Adrenal gland (tissue), 12 donors: Measurements from ENCODE around the gene SCARB1. TPM values are rescaled to one million over a fixed set of nuclear protein-coding genes. Genes with fewer than 3 reads are reported as not detected.

ENCODE experiments used
- DNase-seq, 7 donors: peaks; one replicate each; pipeline ENCODE4 v3.0.0-alpha.2; 2019 to 2020
- H3K27ac ChIP-seq, 5 donors: fragments of 200-600 bp; sonication (generic) in 4 of 5; 1 replicate in 3 of 5; 2 replicates in 2 of 5; pipeline versions ENCODE4 v1.5.1 to v1.8.0; 2016 to 2020; ENCODE audit warnings: mild to moderate bottlenecking in 1 of 5
- H3K27me3 ChIP-seq: fragments of 200-600 bp; 2 replicates; pipeline ENCODE4 v1.8.0; 2021
- H3K36me3 ChIP-seq, 2 donors: fragments of 200-600 bp; replicated peaks in 1 of 2; 1 replicate in 1 of 2; 2 replicates in 1 of 2; pipeline versions ENCODE4 v1.5.1 to v1.8.0; 2018 to 2022
- H3K4me1 ChIP-seq, 2 donors: fragments of 200-600 bp; replicated peaks in 1 of 2; 1 replicate in 1 of 2; 2 replicates in 1 of 2; pipeline versions ENCODE4 v1.5.1 to v1.8.0; 2018 to 2021
- H3K4me3 ChIP-seq, 4 donors: fragments of 200-600 bp; sonication (generic) in 3 of 4; one replicate each; pipeline ENCODE4 v1.5.1; 2016 to 2018
- H3K9me3 ChIP-seq, 3 donors: fragments of 200-600 bp; sonication (generic) in 1 of 3; replicated peaks in 1 of 3; 1 replicate in 2 of 3; 2 replicates in 1 of 3; pipeline versions ENCODE4 v1.5.1 to v1.8.0; 2016 to 2021
- CTCF ChIP-seq, 6 experiments: fragments of 450-650 bp in 4 of 6; fragments of 200-600 bp in 2 of 6; sonication (generic) in 1 of 6; IDR thresholded peaks; 1 replicate in 5 of 6; 2 replicates in 1 of 6; pipeline versions ENCODE4 v1.5.1 to v1.8.0; 2016 to 2021; ENCODE audit warnings: antibody characterized with exemption in 6 of 6, mild to moderate bottlenecking in 2 of 6, moderate library complexity in 1 of 6
- POLR2A ChIP-seq, 2 donors: fragments of 450-650 bp; IDR thresholded peaks; one replicate each; pipeline ENCODE4 v1.6.1; 2017; ENCODE audit warnings: antibody characterized with exemption in 2 of 2, mild to moderate bottlenecking in 2 of 2, moderate library complexity in 1 of 2
- WGBS, 4 donors: extraction: QIAGEN DNeasy Blood & Tissue Kit in 2 of 4; methylation state at CpG; one replicate each; pipeline versions ENCODE4 v1.1.5 to v1.1.7; 2013 to 2017; 5-methylcytosine and 5-hydroxymethylcytosine counted together
- intact Hi-C, 2 donors: fragments of 100-400 bp; cut with DNase I; formaldehyde crosslinking; loops; one replicate each; pipeline versions ENCODE4 v1.14.1 to v1.15.0; 2022 to 2023
- polyA plus RNA-seq, 3 donors: library from polyadenylated mRNA; stranded (reverse); fragments of 200-250 nt in 2 of 3; fragments of 350-450 nt in 1 of 3; fragmentation: Illumina TruSeq in 1 of 3; extraction: RNeasy Lipid Tissue Mini Kit (QIAGEN cat#74804) in 1 of 3; gene quantifications; one replicate each; pipeline ENCODE4 v1.2.3, GENCODE V29; 2013 to 2014
- total RNA-seq, 9 donors: library from RNA; depleted of rRNA in 4 of 9; stranded (reverse); fragments of >200 nt in 4 of 9; fragments of 120-200 nt in 1 of 9; fragmentation: NEBNext Ultra II Directional in 1 of 9; extraction: Animal tissue kit (Norgen Biotek cat#: 25700) in 1 of 9; gene quantifications; one replicate each; pipeline versions ENCODE4 v1.1.0 to v1.2.4, GENCODE V29; 2013 to 2023
- donor health status: healthy with polysubstance abuse.
- donor health status: Bipolar disorder and iron deficiency.
- donor health status: DM: yes; HTN: yes; CAD: no.
- donor health status: DM: no; HTN: no; CAD: no.
- donor health status: DM: no; HTN: no; CAD: no.
- donor health status: DM: yes; HTN: yes; CAD: no.

SCARB1 gene
- total and polyA plus RNA-seq, 12 donors, result 213 to 8,580 (median 1,325) TPM

- intact Hi-C loops, result loop anchor here in 1 of 2 donors (10.0 kb wide), 1 partner anchor 58 kb away; no protein-coding TSS in a partner anchor
- Histone ChIP-seq H3K27me3 (no peaks in the 10 kb centered on the region), H3K4me3 (no peak overlapping the region), H3K4me1 (peaks cover 23 to 54% of the 10 kb centered on the region in 2 donors), H3K9me3 (peaks cover 0 to 4% (median 0%) of the 10 kb centered on the region in 3 donors), H3K27ac (peak overlapping the region in 1 of 5 donors; percentile 2), H3K36me3 (no peaks in the 10 kb centered on the region)
- TF ChIP-seq POLR2A (IDR thresholded peaks at IDR 0.05), result no peak
- 68 to 79% (median 75%) methylated on average over 6 to 12 of the region's 12 CpGs for WGBS, 4 donors
- no peak for DNase-seq
Measured at GRCh38 chr12:124742678-124743077, 121.0 kb downstream of the SCARB1 start.

GRCh38 chr12:124742111-124742510, 121.6 kb downstream of the SCARB1 start:
- no peaks in the 10 kb centered on the region for H3K27me3 ChIP-seq
- peaks cover 27 to 54% of the 10 kb centered on the region in 2 donors for H3K4me1 ChIP-seq
- no peak overlapping the region for H3K27ac ChIP-seq
- 89 to 95% (median 90%) methylated on average over 10 to 12 of the region's 12 CpGs for WGBS, 4 donors
- TF ChIP-seq CTCF (IDR thresholded peaks at IDR 0.05) (no peak), POLR2A (IDR thresholded peaks at IDR 0.05) (no peak)
- no peaks in the 10 kb centered on the region for H3K36me3 ChIP-seq
- H3K4me3 ChIP-seq, result no peak overlapping the region
- intact Hi-C loops, result loop anchor here in 1 of 2 donors (10.0 kb wide), 1 partner anchor 57 kb away; no protein-coding TSS in a partner anchor
- H3K9me3 ChIP-seq, result peaks cover 0 to 4% (median 0%) of the 10 kb centered on the region in 3 donors
- no peak for DNase-seq

GRCh38 chr12:124741211-124741610, 122.5 kb downstream of the SCARB1 start:
- Histone ChIP-seq H3K36me3 (no peaks in the 10 kb centered on the region), H3K27ac (peak overlapping the region in 4 of 5 donors; percentile 54 to 79 (median 68)), H3K4me3 (no peak overlapping the region), H3K4me1 (peaks cover 18 to 47% of the 10 kb centered on the region in 2 donors), H3K9me3 (peaks cover 0 to 4% (median 0%) of the 10 kb centered on the region in 3 donors), H3K27me3 (no peaks in the 10 kb centered on the region)
- TF ChIP-seq POLR2A (IDR thresholded peaks at IDR 0.05), result no peak
- TF ChIP-seq CTCF (IDR thresholded peaks at IDR 0.05), result no peak
- no peak for DNase-seq
- 76 to 87% (median 81%) methylated on average over 7 of the region's 7 CpGs for WGBS, 4 donors
- intact Hi-C loops, result loop anchor here in 1 of 2 donors (10.0 kb wide), 1 partner anchor 56 kb away; no protein-coding TSS in a partner anchor

GRCh38 chr12:124740691-124741137, 123.0 kb downstream of the SCARB1 start:
- Histone ChIP-seq H3K27me3 (no peaks in the 10 kb centered on the region), H3K27ac (peak overlapping the region; percentile 3 to 79 (median 66)), H3K36me3 (no peaks in the 10 kb centered on the region), H3K4me1 (peaks cover 14 to 42% of the 10 kb centered on the region in 2 donors), H3K9me3 (peaks cover 0 to 4% (median 0%) of the 10 kb centered on the region in 3 donors), H3K4me3 (no peak overlapping the region)
- intact Hi-C loops, result loop anchor here in 1 of 2 donors (10.0 kb wide), 1 partner anchor 56 kb away; no protein-coding TSS in a partner anchor
- WGBS, 4 donors, result 6 to 27% (median 10%) methylated on average over 6 to 11 of the region's 11 CpGs
- TF ChIP-seq POLR2A (IDR thresholded peaks at IDR 0.05) (peak in 1 of 2 donors; percentile 33), CTCF (IDR thresholded peaks at IDR 0.05) (no peak)
- peak; percentile 51 to 89 (median 74) for DNase-seq
